KOPT-K1 (cell line): ENCODE results near the gene XRN2.

Source experiments
- H3K27ac ChIP-seq: fragments of 200-600 bp; sonication (generic); 2 replicates; pipeline ENCODE4 v1.5.1; 2016; ENCODE audit warnings: antibody characterized with exemption, mild to moderate bottlenecking, low read depth, low read length; ENCODE audit not compliant: poor library complexity, severe bottlenecking
- H3K36me3 ChIP-seq: fragments of 200-600 bp; sonication (generic); 2 replicates; pipeline ENCODE4 v1.5.1; 2017; ENCODE audit warnings: antibody characterized with exemption, mild to moderate bottlenecking, low read length, moderate library complexity; ENCODE audit not compliant: insufficient read depth
- H3K9me3 ChIP-seq: fragments of 200-600 bp; sonication (generic); 2 replicates; pipeline ENCODE4 v1.5.1; 2017; ENCODE audit warnings: antibody characterized with exemption, low read length, mild to moderate bottlenecking; ENCODE audit not compliant: insufficient read depth, poor library complexity, severe bottlenecking

Gene XRN2

DNA sequence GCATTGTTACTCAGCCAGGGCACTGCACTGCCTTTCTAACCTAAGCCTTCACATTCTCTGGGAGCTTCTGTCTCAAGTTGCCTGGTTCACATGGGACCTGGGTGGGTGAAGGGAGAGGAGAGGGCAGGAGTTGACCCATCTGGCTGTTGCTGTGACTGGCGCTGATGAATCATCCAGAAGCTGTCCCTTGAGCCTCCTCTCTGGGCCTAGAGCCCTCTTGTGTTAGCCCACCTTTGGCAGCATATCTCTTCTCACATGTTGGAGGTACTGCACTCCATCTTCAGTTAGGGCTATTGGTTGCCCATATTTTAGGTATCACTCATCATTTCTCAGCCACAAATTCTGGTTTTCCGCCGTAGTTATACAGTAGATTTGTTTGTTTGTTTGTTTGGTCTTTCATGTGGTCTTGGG is 19.8 kb downstream of the XRN2 start:
- peaks cover 25% of the 10 kb centered on the region for H3K36me3 ChIP-seq
- peaks cover 33% of the 10 kb centered on the region for H3K9me3 ChIP-seq
- no peak overlapping the region for H3K27ac ChIP-seq

DNA sequence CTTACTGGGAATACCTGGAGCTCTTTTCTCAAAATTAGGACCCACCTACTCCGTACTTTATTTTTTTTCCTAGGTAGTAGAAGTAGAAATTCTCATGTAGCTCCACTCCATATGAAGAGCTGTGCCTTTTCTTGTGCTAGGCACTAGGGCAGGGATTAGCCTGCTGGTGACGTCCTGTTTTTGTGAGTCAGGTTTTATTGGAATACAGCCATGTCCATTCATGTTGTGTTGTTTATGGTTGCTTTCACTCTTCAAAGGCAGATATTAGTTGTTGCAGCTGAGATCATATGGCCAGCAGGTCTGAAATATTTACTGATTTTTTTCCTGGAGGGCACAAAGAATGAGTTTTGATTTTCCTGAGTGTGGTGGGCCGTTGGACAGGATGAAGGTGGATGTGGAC is 20.5 kb downstream of the XRN2 start:
- H3K36me3 ChIP-seq: peaks cover 32% of the 10 kb centered on the region
- no peak overlapping the region for H3K27ac ChIP-seq
- peaks cover 33% of the 10 kb centered on the region for H3K9me3 ChIP-seq

DNA sequence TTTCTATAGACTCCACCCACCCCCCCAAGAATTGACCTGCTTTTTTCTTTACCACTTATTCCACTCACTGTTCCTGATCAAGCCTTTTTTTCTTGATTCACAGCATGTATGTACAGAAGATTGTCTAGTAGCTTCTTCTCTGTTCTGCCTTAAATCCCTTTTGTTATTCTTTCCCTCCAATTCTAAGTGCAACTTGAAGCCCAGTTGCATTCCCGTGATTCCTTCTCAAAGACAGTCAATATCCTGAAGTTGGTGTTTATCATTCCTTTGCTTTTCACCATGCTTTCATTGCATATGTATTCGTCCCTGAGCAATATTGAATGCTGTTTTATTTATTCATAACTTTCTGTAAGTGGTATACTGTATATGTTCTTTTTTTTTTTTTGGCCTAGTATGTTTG is 21.0 kb downstream of the XRN2 start:
- Histone ChIP-seq H3K27ac (no peak overlapping the region), H3K36me3 (peaks cover 37% of the 10 kb centered on the region), H3K9me3 (peaks cover 28% of the 10 kb centered on the region)

DNA sequence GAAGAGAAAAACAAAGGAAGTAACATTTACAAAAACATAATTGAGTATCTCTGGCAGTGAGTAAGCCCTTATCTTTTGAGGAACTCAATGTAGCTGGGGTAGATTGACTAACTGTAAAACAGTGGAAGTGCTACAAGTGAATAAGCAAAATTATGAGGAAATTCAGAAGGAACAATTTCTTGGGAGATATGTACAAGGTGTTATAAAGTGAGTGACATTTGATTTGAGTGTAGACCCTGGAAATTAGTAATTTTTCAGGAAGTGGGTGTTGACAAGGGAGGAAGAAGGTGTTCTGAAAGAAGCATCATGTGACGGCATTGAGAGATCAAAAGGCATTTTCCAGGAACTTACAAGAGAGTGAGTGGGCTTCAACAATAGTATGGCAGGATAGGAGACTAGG is 22.2 kb downstream of the XRN2 start:
- Histone ChIP-seq H3K9me3 (peaks cover 22% of the 10 kb centered on the region), H3K27ac (no peak overlapping the region), H3K36me3 (peaks cover 45% of the 10 kb centered on the region)

DNA sequence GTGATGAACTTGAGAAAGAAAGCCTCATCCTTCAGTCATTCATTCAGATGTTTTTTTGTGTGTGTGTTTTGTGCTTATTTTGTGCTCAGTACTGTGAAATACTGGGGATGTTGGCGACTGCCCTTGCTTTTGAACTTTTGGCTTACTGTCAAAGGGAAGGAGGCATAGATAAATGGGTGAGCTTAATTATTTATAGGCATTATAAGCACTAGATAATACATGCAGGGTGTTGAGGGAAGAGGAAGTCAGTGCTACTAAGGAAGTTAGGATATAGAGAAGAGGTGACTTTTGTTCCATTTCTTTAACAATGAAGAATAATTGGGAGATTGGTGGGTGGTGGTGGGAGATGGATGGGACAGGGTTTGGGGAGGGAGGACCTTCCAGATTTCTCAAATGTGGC is 23.6 kb downstream of the XRN2 start:
- H3K9me3 ChIP-seq: peaks cover 8% of the 10 kb centered on the region
- H3K36me3 ChIP-seq: peaks cover 51% of the 10 kb centered on the region
- H3K27ac ChIP-seq: no peak overlapping the region

DNA sequence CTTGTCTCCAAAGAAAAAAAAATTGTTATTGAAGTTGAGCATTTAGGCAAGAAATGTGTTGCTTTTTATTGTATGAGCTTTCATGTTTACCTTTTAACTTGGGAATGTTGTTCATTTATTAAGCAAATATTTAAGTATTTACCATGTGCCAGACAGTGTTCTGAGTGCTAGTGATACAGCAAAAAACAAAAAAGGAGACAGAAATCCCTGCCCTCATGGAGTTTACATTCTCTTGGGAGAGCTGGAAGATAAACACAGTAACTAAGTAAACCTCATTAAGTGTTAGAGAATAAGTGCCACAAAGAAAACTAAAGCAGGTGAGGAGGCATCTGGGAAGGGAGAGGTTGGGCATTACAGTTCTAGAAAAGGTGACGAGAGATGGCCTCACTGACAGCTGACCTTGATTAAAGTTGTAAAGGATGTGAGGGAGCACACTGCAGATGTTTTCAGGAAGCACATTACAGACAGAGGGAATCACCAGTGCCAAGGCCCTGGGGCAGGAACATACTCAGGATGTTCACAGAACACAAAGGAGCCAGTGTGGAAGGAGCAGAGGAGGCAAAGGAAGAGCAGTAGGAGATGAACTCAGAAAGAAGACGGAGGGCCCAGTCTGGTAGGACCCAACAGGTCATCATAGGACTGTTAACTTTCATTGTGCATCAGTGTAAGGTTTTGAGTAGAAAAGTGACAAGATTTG is 33.5 kb downstream of the XRN2 start:
- Histone ChIP-seq H3K36me3 (peaks cover 100% of the 10 kb centered on the region), H3K27ac (no peak overlapping the region), H3K9me3 (no peaks in the 10 kb centered on the region)

DNA sequence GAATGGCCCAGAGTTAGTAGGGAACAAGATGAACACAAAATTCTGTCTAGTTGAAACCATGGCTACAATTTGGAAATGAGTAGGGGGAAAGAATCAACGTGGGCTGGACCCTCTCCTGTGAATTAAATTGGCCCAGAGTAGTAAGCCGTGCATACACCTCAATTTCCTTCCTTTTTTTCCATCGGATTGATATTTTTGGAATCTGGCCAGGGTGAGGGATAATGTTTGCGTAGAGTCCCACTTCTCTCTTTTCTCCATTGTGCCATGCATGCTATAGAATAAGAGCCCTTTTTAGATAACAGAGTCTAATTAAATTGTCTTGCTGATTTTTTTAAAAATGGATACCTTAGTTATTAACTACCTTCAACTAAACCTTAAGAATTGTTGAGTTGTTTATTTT is 35.2 kb downstream of the XRN2 start:
- Histone ChIP-seq H3K36me3 (peaks cover 97% of the 10 kb centered on the region), H3K9me3 (no peaks in the 10 kb centered on the region), H3K27ac (no peak overlapping the region)

DNA sequence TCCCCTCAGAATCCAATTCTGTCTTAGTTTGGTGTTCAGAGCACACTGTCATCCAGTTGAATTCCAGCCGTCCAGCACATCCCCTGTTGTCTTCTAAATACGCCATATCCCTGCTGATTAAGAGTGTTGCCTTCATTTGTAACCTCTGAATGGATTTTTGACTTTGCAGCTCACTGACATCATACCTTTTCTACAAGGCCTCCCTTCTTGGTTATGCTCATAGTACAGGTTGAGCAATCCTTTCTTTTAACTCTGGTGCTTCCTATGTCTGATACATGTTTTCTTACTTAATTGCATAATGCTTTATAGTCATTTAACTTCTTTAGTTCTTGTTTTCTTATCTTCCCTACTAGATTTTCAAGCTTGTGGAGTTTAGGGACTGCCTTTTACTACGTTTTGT is 36.4 kb downstream of the XRN2 start:
- peaks cover 94% of the 10 kb centered on the region for H3K36me3 ChIP-seq
- H3K27ac ChIP-seq: no peak overlapping the region
- H3K9me3 ChIP-seq: no peaks in the 10 kb centered on the region

DNA sequence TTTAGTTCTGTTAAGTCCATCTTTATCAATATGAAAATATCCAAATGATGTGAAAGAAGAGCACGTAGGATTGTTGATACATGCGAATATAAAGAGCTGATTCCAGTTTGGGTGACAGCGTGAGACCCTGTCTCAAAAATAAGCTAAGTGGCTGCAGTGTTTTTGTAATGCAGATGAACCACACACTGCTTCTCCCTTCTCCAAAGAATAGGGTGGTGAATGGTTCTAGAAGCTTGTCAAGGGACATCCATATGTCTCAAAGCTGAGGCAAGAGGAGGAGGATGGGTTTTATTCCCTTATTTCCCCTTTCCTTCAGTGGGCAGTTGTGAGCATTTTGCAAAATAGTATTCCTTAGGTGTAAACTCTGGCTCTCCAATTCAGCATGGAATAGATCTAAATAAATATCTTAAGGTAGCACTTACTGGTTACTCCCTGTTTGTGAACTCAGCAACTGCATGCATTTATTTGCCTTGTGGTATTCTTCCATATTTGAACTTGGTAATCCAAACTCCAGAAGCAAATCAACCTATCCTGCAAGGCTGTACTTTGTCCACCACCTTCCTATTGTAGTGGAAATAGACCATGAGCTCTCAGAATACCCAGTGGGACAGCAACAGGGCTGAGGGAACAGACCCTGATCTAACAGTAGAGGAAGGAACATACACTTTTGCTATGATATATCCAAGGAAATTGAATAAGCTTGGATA is 38.0 kb downstream of the XRN2 start:
- Histone ChIP-seq H3K27ac (no peak overlapping the region), H3K9me3 (no peaks in the 10 kb centered on the region), H3K36me3 (peaks cover 94% of the 10 kb centered on the region)

DNA sequence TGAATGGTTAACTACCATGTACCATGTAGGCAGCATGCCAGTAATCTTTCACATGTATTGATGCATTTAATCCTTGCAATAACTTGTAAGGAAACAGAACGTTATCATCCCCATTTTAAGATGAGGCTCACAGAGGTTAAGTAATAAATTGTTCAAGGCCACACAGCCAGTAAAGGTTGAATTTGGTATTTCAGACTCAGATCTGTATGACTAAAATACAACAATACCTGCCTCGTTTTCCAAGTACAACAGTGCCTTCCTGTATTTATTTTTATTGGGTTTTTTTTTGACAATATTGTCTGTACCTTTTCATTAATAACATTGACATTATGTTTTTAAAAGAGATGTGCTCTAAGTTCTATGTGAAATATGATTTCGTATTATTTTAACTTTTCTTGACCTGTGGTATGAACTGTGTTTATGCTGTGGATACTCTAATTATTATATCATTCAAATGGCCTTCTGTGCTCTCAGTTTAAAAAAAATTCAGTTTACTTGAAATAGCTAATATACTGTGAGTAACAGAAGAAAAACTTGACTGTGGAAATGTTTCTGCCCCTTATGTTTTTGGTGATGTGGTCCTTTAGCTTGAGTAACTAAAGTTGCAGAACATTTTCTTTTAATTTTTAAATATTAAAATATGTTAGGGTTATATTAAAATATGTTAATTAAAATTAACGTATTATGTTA is 39.7 kb downstream of the XRN2 start:
- H3K36me3 ChIP-seq: peaks cover 94% of the 10 kb centered on the region
- no peak overlapping the region for H3K27ac ChIP-seq
- no peaks in the 10 kb centered on the region for H3K9me3 ChIP-seq

DNA sequence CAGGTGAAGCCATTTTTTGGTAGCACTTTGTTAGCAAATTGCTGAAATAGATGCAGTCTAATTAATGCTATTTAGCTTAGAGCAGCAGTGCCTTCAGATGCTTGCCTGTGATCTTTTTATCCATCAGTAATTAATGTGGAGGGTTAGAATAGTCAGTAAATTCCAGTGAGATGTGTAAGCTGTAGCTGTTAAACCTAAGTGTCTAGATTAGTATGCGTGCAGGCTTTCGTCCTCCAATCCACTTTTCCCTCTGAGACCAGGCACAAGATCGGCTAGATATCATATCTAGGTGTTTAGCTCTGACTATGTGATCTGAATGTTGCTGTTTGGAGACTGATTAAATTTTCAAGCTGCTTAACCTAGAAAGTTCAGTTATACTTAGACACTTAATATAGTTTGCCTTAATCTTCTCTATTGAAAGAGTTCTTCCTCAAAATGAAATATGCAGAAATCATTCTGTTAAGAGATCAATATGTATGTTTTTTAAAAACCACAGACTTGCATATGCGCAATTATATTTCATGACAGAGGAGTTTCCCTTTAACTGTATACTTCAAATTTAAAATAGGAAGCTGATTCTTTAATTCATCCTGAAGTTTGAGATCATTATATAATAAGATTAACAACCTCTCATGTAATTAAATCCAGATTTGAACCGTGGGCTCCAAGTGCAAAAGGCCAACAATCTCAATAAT is 41.2 kb downstream of the XRN2 start:
- H3K9me3 ChIP-seq: no peaks in the 10 kb centered on the region
- no peak overlapping the region for H3K27ac ChIP-seq
- peaks cover 94% of the 10 kb centered on the region for H3K36me3 ChIP-seq

DNA sequence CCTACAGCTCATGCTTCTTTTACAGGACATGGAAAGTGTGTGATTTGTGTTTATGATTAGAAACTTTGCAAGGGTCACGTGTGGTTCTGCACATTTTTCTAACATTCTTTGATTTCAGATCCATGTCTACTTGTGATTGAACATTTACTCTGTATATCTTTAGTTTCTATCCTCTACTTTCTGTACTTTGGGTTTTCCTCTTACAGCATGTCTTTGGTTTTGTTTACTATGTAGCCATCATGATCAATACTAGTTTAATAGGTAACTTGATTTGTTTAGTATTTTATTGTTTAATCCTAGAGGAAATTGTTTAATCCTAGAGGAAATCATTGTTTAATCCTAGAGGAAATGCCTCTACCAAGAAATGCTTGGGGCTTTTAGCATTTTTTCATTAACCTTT is 41.8 kb downstream of the XRN2 start:
- Histone ChIP-seq H3K27ac (no peak overlapping the region), H3K9me3 (no peaks in the 10 kb centered on the region), H3K36me3 (peaks cover 94% of the 10 kb centered on the region)

DNA sequence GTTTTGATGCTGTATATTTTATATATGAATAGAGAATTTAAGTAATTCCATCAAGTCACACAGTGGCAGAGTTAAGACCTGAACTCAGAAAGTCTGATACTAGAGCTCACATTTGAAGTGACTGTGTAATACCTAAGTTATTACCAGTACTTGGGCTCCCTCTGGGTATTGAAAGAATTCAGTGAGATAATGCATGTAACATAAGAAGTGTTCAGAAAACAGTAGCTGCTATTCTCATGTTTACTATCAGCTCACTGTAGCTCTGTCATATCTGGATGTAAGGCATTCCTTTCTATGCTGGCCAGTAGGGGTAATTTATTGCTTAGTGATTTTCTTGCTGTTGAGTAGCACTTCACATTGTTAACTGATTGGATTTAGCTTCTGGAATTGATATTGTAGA is 49.6 kb downstream of the XRN2 start:
- Histone ChIP-seq H3K36me3 (peaks cover 90% of the 10 kb centered on the region), H3K9me3 (no peaks in the 10 kb centered on the region), H3K27ac (no peak overlapping the region)

DNA sequence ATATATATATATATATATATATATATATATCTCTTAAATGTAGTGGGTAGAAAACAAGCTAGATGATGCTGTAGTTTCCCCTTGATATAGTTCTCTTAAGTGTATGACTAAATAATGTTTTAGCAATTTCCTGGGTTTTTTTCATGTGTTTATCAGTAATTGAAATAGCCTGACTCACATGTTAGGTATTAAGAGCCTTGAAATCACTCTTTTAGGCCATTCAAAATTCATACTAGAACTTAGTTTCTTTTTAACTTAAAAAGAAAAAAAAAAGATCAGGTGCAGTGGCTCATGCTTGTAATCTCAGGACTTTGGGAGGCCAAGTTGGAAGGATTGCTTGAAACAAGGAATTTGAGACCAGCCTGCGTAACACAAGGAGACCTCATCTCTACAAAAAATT is 50.1 kb downstream of the XRN2 start:
- Histone ChIP-seq H3K9me3 (no peaks in the 10 kb centered on the region), H3K36me3 (peaks cover 90% of the 10 kb centered on the region), H3K27ac (no peak overlapping the region)

DNA sequence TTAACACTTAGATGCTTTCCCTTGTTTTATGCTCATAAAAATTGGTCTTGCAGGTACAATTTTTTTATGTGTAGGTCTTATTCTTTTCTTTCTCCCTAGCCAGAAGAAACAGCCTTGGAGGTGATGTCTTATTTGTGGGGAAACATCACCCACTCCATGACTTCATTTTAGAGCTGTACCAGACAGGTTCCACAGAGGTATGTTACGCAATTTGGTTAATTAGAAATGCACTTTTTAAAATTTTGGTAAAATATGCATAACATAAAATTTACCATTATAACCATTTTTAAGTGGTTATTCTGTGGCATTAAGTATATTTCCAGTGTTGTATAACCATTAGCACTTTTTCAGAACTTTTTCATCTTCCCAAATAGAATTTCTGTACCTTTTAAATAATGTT is 52.9 kb downstream of the XRN2 start:
- Histone ChIP-seq H3K9me3 (no peaks in the 10 kb centered on the region), H3K27ac (no peak overlapping the region), H3K36me3 (peaks cover 92% of the 10 kb centered on the region)
